ENCODE results near the gene DDIAS. TPM values are rescaled to one million over a fixed set of nuclear protein-coding genes. Genes with fewer than 3 reads are reported as not detected.
A peak's percentile ranks its signal among the peaks of the same experiment; 100 is the strongest.

The DDIAS gene
- total RNA-seq, 4 donors from 2014 or later, result 0.59 to 6.2 (median 2.2) TPM; not detected in 1

- no peak for DNase-seq
- H3K9me3 ChIP-seq, result no peaks in the 10 kb centered on the region
- no peak for TF ChIP-seq CTCF (IDR thresholded peaks at IDR 0.05)
- no peak for TF ChIP-seq POLR2A (IDR thresholded peaks at IDR 0.05)
- H3K27me3 ChIP-seq, result no peaks in the 10 kb centered on the region
- intact Hi-C loops (cut with DNase I; ENCODE audit: low total_unique reads), result no loop called here
- peaks cover 0 to under 1% of the 10 kb centered on the region in 2 donors for H3K4me1 ChIP-seq
- no peaks in the 10 kb centered on the region for H3K36me3 ChIP-seq
- H3K27ac ChIP-seq, result peak overlapping the region in 1 of 2 donors; percentile 0
- no peak overlapping the region for H3K4me3 ChIP-seq
These were observed 12.2 kb upstream of the DDIAS start for GRCh38 chr11:82889133-82890001.

DNA sequence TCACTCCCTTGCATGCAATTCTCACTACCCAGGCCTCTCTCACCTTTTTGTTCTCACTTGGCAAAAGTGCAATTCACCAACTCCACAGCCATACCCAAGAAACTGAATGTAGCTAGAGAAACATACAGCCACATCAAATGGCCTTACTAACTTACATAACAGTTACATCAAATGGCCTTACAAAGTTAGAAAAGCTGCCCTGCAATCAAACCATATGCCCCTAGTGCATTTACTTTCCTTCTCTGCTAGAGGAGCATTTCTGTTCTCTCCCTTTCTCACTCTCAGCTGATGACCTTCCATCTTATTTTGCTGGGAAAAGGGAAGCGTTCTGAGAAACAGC is 11.6 kb upstream of the DDIAS start:
- no peaks in the 10 kb centered on the region for H3K36me3 ChIP-seq
- DNase-seq, result no peak
- intact Hi-C loops (cut with DNase I; ENCODE audit: low total_unique reads), result no loop called here
- TF ChIP-seq POLR2A (IDR thresholded peaks at IDR 0.05), result no peak
- H3K27me3 ChIP-seq, result no peaks in the 10 kb centered on the region
- peaks cover 0 to 3% of the 10 kb centered on the region in 2 donors for H3K4me1 ChIP-seq
- peak overlapping the region in 1 of 2 donors; percentile 0 for H3K27ac ChIP-seq
- no peaks in the 10 kb centered on the region for H3K9me3 ChIP-seq
- no peak overlapping the region for H3K4me3 ChIP-seq

DNA sequence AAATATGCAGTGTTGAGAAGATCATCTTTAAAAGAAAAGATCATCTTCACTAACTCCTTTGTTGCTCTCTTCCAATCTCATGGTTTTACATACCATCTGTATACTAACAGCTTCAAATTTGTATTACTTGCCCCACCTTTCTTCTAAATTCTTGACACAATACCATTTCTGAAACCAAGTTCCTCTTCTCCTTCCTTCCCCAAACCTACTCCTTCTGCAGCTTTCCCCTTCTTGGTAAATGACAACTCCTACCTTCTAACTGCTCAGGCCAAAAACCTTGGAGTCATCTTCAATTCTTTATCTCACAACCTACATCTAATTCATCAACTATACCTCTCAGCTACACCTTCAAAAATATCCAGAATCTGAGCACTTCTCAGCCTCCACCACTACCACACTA is 10.6 kb upstream of the DDIAS start:
- Histone ChIP-seq H3K36me3 (no peaks in the 10 kb centered on the region), H3K4me1 (peaks cover 0 to 3% of the 10 kb centered on the region in 2 donors), H3K9me3 (no peaks in the 10 kb centered on the region), H3K27ac (no peak overlapping the region), H3K4me3 (no peak overlapping the region), H3K27me3 (no peaks in the 10 kb centered on the region)
- intact Hi-C loops (cut with DNase I; ENCODE audit: low total_unique reads), result no loop called here
- TF ChIP-seq POLR2A (IDR thresholded peaks at IDR 0.05), result no peak
- no peak for TF ChIP-seq CTCF (IDR thresholded peaks at IDR 0.05)
- DNase-seq, result no peak

GRCh38 chr11:82892611-82893169 is 8.8 kb upstream of the DDIAS start:
- Histone ChIP-seq H3K36me3 (no peaks in the 10 kb centered on the region), H3K27ac (no peak overlapping the region), H3K9me3 (no peaks in the 10 kb centered on the region), H3K4me1 (peaks cover 0 to 3% of the 10 kb centered on the region in 2 donors), H3K4me3 (no peak overlapping the region), H3K27me3 (no peaks in the 10 kb centered on the region)
- intact Hi-C loops (cut with DNase I; ENCODE audit: low total_unique reads), result no loop called here
- TF ChIP-seq POLR2A (IDR thresholded peaks at IDR 0.05), result no peak
- no peak for TF ChIP-seq CTCF (IDR thresholded peaks at IDR 0.05)
- no peak for DNase-seq

DNA sequence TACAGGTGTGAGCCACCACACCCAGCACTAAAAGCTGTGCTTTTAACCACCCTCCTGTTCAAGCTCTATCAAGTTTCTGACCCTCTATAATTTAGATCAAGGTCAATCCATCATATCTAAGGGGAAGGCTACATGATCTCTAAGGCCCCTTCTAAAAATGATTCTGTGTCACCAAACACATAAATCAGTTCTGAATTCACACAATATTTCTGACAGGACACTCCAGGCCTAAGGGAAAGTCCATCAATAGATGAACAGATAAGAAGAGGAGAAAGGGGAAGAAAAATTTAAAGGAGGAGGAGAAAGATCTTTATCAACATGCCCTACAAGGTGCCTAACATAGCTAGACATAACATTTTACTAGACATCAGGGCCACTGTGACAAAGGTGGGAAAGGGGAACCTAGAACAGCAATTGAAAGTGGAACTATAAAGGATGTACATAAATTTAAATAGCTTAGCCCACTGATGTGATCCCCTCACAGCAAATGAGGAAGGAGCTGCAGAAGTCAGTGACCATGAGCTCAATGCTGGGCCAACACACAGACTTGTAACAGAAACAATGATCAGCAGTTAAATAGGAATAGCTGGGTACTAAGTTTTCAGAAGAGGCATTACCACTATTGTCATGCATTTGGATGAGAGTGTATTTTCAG is 6.0 kb upstream of the DDIAS start:
- Histone ChIP-seq H3K4me1 (peaks cover 3% of the 10 kb centered on the region in 2 donors), H3K4me3 (no peak overlapping the region), H3K9me3 (no peaks in the 10 kb centered on the region), H3K27me3 (no peaks in the 10 kb centered on the region), H3K27ac (no peak overlapping the region), H3K36me3 (no peaks in the 10 kb centered on the region)
- DNase-seq, result no peak
- no peak for TF ChIP-seq CTCF (IDR thresholded peaks at IDR 0.05)
- TF ChIP-seq POLR2A (IDR thresholded peaks at IDR 0.05), result no peak
- intact Hi-C loops (cut with DNase I; ENCODE audit: low total_unique reads), result no loop called here

Data from uterus (tissue), 4 donors.